Neutrophil (primary cell): ENCODE data around the gene SESN3.

ENCODE experiments used
- H3K27ac ChIP-seq: fragments of 200-600 bp; sonication (generic); 2 replicates; pipeline ENCODE4 v1.5.1; 2016; ENCODE audit warnings: mild to moderate bottlenecking, moderate library complexity
- H3K27me3 ChIP-seq: fragments of 200-600 bp; sonication (generic); 2 replicates; pipeline ENCODE4 v1.6.0; 2016; ENCODE audit warnings: mild to moderate bottlenecking
- H3K36me3 ChIP-seq: fragments of 200-600 bp; sonication (generic); 2 replicates; pipeline ENCODE4 v1.5.1; 2017
- H3K4me1 ChIP-seq, 2 experiments: fragments of 200-600 bp in 1 of 2; sonication (generic) in 1 of 2; 1 replicate in 1 of 2; 2 replicates in 1 of 2; pipeline versions ENCODE4 v1.5.1 to v1.6.1; 2013 to 2016; ENCODE audit warnings: low read depth in 1 of 2, low read length in 1 of 2, mild to moderate bottlenecking in 1 of 2, moderate library complexity in 1 of 2; ENCODE audit not compliant: control insufficient read depth in 1 of 2, insufficient read depth in 1 of 2
- H3K4me3 ChIP-seq, 2 experiments: fragments of 200-600 bp in 1 of 2; sonication (generic) in 1 of 2; 1 replicate in 1 of 2; 2 replicates in 1 of 2; pipeline ENCODE4 v1.5.1; 2013 to 2016; ENCODE audit warnings: low read depth in 1 of 2, low read length in 1 of 2, mild to moderate bottlenecking in 1 of 2, moderate library complexity in 1 of 2
- H3K9me3 ChIP-seq: fragments of 200-600 bp; sonication (generic); 2 replicates; pipeline ENCODE4 v1.5.1; 2016
- TF ChIP-seq, protein P1 (sequence below): fragments of 200-600 bp; sonication (generic); IDR thresholded peaks from 2 replicates; pipeline ENCODE4 v1.5.1; 2016; ENCODE audit warnings: antibody characterized with exemption

Gene SESN3

DNA sequence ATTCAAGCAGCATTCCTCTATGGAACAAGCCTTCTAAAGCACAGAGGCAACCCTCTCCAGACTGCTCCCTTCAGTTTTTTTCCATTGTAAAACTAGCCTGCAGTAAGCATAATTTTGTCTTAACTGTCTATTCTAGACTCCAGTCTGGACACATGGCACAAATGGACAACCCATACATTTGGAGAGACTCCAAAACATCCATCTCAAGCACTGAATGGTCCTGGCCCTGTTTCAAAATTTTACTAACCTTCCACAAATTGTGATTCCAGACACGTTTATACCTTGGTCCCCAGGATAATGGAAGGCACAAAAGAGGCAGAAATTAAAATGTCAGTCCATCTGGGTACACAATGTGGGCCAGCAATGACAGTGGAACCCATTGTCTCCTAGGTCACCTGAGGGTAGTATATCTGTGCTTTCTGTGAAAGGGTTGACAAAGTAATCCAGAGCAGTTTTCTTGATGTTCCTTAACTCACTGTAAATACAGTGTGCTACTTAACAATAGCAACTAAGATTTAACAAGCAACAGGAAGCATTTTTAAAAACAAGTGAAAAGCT is 16.2 kb upstream of the SESN3 start:
- Histone ChIP-seq H3K4me1 (no peaks in the 10 kb centered on the region), H3K4me3 (no peak overlapping the region), H3K27me3 (no peaks in the 10 kb centered on the region), H3K36me3 (no peaks in the 10 kb centered on the region), H3K9me3 (no peaks in the 10 kb centered on the region), H3K27ac (no peak overlapping the region)
- TF ChIP-seq, protein P1, sequence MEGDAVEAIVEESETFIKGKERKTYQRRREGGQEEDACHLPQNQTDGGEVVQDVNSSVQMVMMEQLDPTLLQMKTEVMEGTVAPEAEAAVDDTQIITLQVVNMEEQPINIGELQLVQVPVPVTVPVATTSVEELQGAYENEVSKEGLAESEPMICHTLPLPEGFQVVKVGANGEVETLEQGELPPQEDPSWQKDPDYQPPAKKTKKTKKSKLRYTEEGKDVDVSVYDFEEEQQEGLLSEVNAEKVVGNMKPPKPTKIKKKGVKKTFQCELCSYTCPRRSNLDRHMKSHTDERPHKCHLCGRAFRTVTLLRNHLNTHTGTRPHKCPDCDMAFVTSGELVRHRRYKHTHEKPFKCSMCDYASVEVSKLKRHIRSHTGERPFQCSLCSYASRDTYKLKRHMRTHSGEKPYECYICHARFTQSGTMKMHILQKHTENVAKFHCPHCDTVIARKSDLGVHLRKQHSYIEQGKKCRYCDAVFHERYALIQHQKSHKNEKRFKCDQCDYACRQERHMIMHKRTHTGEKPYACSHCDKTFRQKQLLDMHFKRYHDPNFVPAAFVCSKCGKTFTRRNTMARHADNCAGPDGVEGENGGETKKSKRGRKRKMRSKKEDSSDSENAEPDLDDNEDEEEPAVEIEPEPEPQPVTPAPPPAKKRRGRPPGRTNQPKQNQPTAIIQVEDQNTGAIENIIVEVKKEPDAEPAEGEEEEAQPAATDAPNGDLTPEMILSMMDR, result no peak

DNA sequence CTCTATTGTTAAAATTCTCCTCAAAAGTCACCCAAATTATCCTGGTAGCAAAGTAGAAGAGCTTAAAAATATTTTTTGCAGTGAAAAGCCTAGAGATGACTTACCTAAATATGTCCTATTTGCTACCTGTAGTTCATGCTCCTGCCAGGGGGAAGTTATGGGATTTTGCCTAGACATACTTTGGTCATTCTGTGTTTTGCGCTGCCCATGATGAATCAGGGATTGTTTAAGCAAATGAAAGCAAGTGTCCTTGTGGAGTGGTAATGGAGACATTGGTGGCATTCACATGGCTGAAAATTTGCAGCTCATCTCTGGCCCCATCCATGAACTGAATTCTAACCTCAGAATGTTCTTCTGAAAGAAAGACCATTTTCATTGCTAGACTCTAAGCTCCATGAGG is 14.6 kb upstream of the SESN3 start:
- Histone ChIP-seq H3K36me3 (no peaks in the 10 kb centered on the region), H3K4me1 (peaks cover 6 to 8% of the 10 kb centered on the region in 2 experiments), H3K9me3 (no peaks in the 10 kb centered on the region), H3K27me3 (no peaks in the 10 kb centered on the region), H3K27ac (no peak overlapping the region), H3K4me3 (no peak overlapping the region)
- TF ChIP-seq, protein P1, result no peak

DNA sequence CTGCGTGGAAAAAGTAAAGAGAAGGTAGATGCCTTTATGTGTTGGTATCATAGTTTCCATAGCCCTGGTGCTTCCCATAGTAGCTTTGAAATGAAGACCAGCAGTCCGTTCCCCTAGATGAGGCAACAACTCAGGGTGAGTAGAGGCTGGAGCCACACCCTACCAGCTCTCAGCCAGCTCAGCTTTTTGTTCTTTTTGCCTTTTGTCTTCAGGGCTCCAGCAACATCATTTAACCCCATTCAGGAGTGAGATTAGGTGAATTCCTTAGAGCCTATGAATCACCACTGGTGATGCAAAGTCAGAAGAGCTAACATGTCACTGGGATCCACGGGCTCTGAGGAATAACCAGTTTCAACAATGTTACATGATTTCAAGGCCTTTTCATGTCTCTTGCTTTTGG is 14.0 kb upstream of the SESN3 start:
- H3K27me3 ChIP-seq, result no peaks in the 10 kb centered on the region
- TF ChIP-seq, protein P1, result no peak
- H3K27ac ChIP-seq, result no peak overlapping the region
- H3K4me3 ChIP-seq, result no peak overlapping the region
- no peaks in the 10 kb centered on the region for H3K9me3 ChIP-seq
- H3K4me1 ChIP-seq, result peaks cover 6 to 8% of the 10 kb centered on the region in 2 experiments
- no peaks in the 10 kb centered on the region for H3K36me3 ChIP-seq

DNA sequence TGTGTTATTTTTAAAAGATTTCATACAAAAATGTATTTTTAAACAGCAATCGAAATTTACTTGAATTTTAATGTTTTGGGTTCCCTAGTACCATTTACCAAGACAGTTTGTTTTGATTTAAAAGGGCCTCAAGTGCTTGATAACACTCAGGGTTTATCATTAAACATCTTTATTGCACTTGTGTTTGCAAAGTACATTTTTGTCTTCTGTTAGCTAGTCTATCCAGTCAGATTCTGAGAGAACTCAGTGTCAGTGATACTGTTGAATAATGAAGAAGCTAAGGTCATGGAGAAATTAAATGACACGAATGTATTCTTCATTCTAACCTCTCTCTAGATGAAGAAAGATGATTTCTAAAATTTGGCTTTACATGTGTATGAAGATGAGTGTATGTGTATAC is 12.7 kb upstream of the SESN3 start:
- H3K4me1 ChIP-seq, result peaks cover 6 to 8% of the 10 kb centered on the region in 2 experiments
- TF ChIP-seq, protein P1, result no peak
- H3K27ac ChIP-seq, result no peak overlapping the region
- H3K27me3 ChIP-seq, result no peaks in the 10 kb centered on the region
- no peak overlapping the region for H3K4me3 ChIP-seq
- H3K9me3 ChIP-seq, result no peaks in the 10 kb centered on the region
- no peaks in the 10 kb centered on the region for H3K36me3 ChIP-seq

DNA sequence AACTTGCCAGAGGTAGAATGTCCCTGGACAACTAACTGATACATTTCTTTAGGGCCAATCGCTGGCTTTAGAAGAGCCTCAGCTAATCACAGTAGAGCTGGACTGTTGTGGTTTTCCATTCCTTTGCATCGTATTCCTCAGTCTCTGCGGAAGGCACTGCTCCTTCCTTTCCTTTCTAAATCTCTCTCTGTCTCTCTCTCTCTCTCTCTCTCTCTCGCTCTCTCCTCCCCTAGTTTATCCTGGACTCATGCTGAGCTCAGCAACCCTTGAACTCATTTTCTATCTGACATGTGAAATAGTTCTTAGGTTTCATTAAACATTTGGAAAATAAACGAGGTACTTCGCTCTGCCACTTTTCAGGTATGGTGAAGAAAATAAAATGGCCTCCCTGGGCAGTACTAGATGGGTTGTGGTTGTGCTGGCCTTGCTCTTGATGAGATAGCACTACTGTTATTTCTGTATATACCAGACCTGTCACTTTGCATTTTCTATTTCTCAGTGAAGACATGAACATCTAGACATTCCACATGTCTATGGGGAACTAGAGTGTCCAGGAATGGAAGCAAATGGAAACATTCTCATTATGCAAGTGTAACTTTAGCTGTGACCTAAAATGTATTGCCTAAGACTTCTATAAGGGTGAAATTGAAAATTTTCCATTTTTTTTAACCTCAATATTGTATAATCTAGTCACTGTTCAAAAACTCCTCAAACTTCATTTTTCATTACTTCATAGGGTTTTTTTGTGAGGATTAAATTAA is 12.0 kb upstream of the SESN3 start:
- H3K27ac ChIP-seq, result no peak overlapping the region
- peaks cover 6 to 8% of the 10 kb centered on the region in 2 experiments for H3K4me1 ChIP-seq
- H3K27me3 ChIP-seq, result no peaks in the 10 kb centered on the region
- H3K9me3 ChIP-seq, result no peaks in the 10 kb centered on the region
- H3K36me3 ChIP-seq, result no peaks in the 10 kb centered on the region
- no peak overlapping the region for H3K4me3 ChIP-seq
- TF ChIP-seq, protein P1, result no peak
